GM12878 (cell line): ENCODE results near the gene ERVFRD-1. TPM values are rescaled to one million over a fixed set of nuclear protein-coding genes. Genes with fewer than 3 reads are reported as not detected.

Source experiments
- ATAC-seq: fragments of 200-7000 bp; cut with Tn5 transposase; 3 replicates; pipeline ENCODE4 v1.9.1; 2020; ENCODE audit warnings: mild to moderate bottlenecking, moderate library complexity
- BruUV-seq: library from RNA; stranded (reverse); fragments of 400-500 nt; replicated peaks from 2 replicates; lab custom pipeline; 2021; lab: Mats Ljungman, UMichigan
- CTCF ChIA-PET: fragments of 300-600 bp; sonication (Branson Sonifier 250); formaldehyde crosslinking; extraction: SDS; loops from one replicate; lab custom pipeline; 2021; ENCODE audit warnings: inconsistent platforms; lab: Yijun Ruan, JAX
- POLR2A ChIA-PET: fragments of 350-600 bp; formaldehyde crosslinking; extraction: SDS; loops from one replicate; lab custom pipeline; 2021; ENCODE audit warnings: inconsistent platforms; lab: Charles Lee
- RAD21 ChIA-PET: fragments of 300-600 bp; sonication (Branson Sonifier 250); formaldehyde crosslinking; loops from one replicate; lab custom pipeline; 2023; ENCODE audit warnings: antibody characterized with exemption; ENCODE audit not compliant: unreplicated experiment; lab: Charles Lee
- SMC1A ChIA-PET: fragments of 300-600 bp; sonication (Branson Sonifier 250); formaldehyde crosslinking; loops from one replicate; lab custom pipeline; 2023; ENCODE audit not compliant: unreplicated experiment, uncharacterized antibody; lab: Charles Lee
- DNase-seq: peaks from one replicate; pipeline ENCODE4 v3.0.0-alpha.2; 2011; ENCODE audit warnings: low read depth, low spot score
- FAIRE-seq: peaks from 3 replicates; lab custom pipeline; 2011; peaks lifted over from hg19 to GRCh38; lab: Jason Lieb, UNC
- H2AFZ ChIP-seq: 2 replicates; pipeline ENCODE4 v1.6.0; 2011; ENCODE audit warnings: low read depth, low read length, control low read depth; ENCODE audit not compliant: control insufficient read depth
- H3K27ac ChIP-seq: 2 replicates; pipeline ENCODE4 v1.5.1; 2011; ENCODE audit warnings: control low read depth; ENCODE audit not compliant: control insufficient read depth, insufficient read depth
- H3K27me3 ChIP-seq, 2 experiments: replicated peaks in 1 of 2; 2 replicates each; pipeline versions ENCODE4 v1.6.0 to v1.6.1; 2011; ENCODE audit warnings: low read length in 1 of 2; ENCODE audit not compliant: control insufficient read depth in 2 of 2, insufficient read depth in 2 of 2
- H3K36me3 ChIP-seq, 2 experiments: 2 replicates each; pipeline ENCODE4 v1.5.1; 2011; ENCODE audit warnings: low read length in 1 of 2; ENCODE audit not compliant: control insufficient read depth in 2 of 2, insufficient read depth in 2 of 2
- H3K4me1 ChIP-seq: 2 replicates; pipeline ENCODE4 v1.6.1; 2011; ENCODE audit warnings: mild to moderate bottlenecking, low read length, moderate library complexity, mixed read lengths; ENCODE audit not compliant: control insufficient read depth, insufficient read depth
- H3K4me2 ChIP-seq: 2 replicates; pipeline ENCODE4 v1.6.0; 2011; ENCODE audit warnings: control low read depth; ENCODE audit not compliant: control insufficient read depth, insufficient read depth
- H3K4me3 ChIP-seq: fragments of 200-600 bp; sonication (generic); 2 replicates; pipeline ENCODE4 v1.5.1; 2016
- H3K79me2 ChIP-seq: 2 replicates; pipeline ENCODE4 v1.6.0; 2011; ENCODE audit warnings: low read length; ENCODE audit not compliant: control insufficient read depth, insufficient read depth
- H3K9ac ChIP-seq: 2 replicates; pipeline ENCODE4 v1.8.0; 2011; ENCODE audit warnings: low read length, control low read depth, mixed read lengths; ENCODE audit not compliant: control insufficient read depth, insufficient read depth
- H3K9me3 ChIP-seq: replicated peaks from 3 replicates; pipeline ENCODE4 v1.5.1; 2011; ENCODE audit warnings: mild to moderate bottlenecking, low read length; ENCODE audit not compliant: control insufficient read depth, insufficient read depth
- H4K20me1 ChIP-seq: 2 replicates; pipeline ENCODE4 v1.6.0; 2011; ENCODE audit not compliant: control insufficient read depth, insufficient read depth
- ATF3 ChIP-seq: IDR thresholded peaks from 2 replicates; pipeline ENCODE4 v1.6.1; 2011; ENCODE audit warnings: low read depth, mild to moderate bottlenecking, low read length, moderate library complexity, borderline replicate concordance; ENCODE audit errors: extremely low read depth
- ATF7 ChIP-seq: fragments of 450-650 bp; IDR thresholded peaks from 2 replicates; pipeline ENCODE4 v1.6.1; 2016; ENCODE audit warnings: low read depth, mild to moderate bottlenecking
- BHLHE40 ChIP-seq, 2 experiments: fragments of 450-650 bp in 1 of 2; IDR thresholded peaks; 2 replicates each; pipeline ENCODE4 v1.6.1; 2011 to 2017; ENCODE audit warnings: low read depth in 2 of 2, borderline replicate concordance in 1 of 2, improper control_type of control experiment in 1 of 2, low read length in 1 of 2, mild to moderate bottlenecking in 1 of 2
- CHD2 ChIP-seq: IDR thresholded peaks from 2 replicates; pipeline ENCODE4 v1.6.1; 2011; ENCODE audit warnings: low read depth, low read length, improper control_type of control experiment, borderline replicate concordance
- KAT2A ChIP-seq: conservative IDR thresholded peaks from 2 replicates; pipeline ENCODE4 v1.6.1; 2011; ENCODE audit warnings: low read depth, low read length; ENCODE audit not compliant: control insufficient read depth
- NFYA ChIP-seq: IDR thresholded peaks from 2 replicates; pipeline ENCODE4 v1.6.1; 2011; ENCODE audit warnings: low read depth, mild to moderate bottlenecking, low read length, improper control_type of control experiment, borderline replicate concordance
- PBX3 ChIP-seq: IDR thresholded peaks from 2 replicates; pipeline ENCODE4 v1.6.1; 2011; ENCODE audit warnings: mild to moderate bottlenecking, low read depth, low read length, moderate library complexity; ENCODE audit not compliant: insufficient replicate concordance
- PML ChIP-seq: IDR thresholded peaks from 2 replicates; pipeline ENCODE4 v1.6.1; 2012; ENCODE audit warnings: low read length, inconsistent platforms
- RBBP5 ChIP-seq: fragments of 200-600 bp; sonication (generic); conservative IDR thresholded peaks from 2 replicates; pipeline ENCODE4 v1.6.1; 2016
- REST ChIP-seq: IDR thresholded peaks from 2 replicates; pipeline ENCODE4 v1.6.1; 2012; ENCODE audit warnings: mild to moderate bottlenecking, low read depth, low read length
- SRF ChIP-seq, 2 experiments: IDR thresholded peaks; 2 replicates each; pipeline ENCODE4 v1.6.1; 2011; ENCODE audit warnings: low read depth in 2 of 2, low read length in 2 of 2, mild to moderate bottlenecking in 1 of 2, moderate library complexity in 1 of 2
- TBL1XR1 ChIP-seq: IDR thresholded peaks from 2 replicates; pipeline ENCODE4 v1.6.1; 2012; ENCODE audit warnings: low read depth, low read length, improper control_type of control experiment
- YBX1 ChIP-seq: fragments of 450-650 bp; IDR thresholded peaks from 2 replicates; pipeline ENCODE4 v1.6.1; 2016; ENCODE audit warnings: antibody characterized with exemption
- ZBTB33 ChIP-seq: fragments of 450-650 bp; IDR thresholded peaks from 2 replicates; pipeline ENCODE4 v1.6.1; 2017; ENCODE audit warnings: mild to moderate bottlenecking
- ZNF207 ChIP-seq: fragments of 450-650 bp; IDR thresholded peaks from 2 replicates; pipeline ENCODE4 v1.6.1; 2014; ENCODE audit warnings: antibody characterized with exemption, mild to moderate bottlenecking, borderline replicate concordance
- WGBS: methylation state at CpG from one replicate; pipeline ENCODE4 v1.1.6; 2016; ENCODE audit warnings: low lambda C conversion rate; ENCODE audit not compliant: insufficient replicate concordance, insufficient coverage; ENCODE audit errors: missing lambda C conversion rate; 5-methylcytosine and 5-hydroxymethylcytosine counted together
- in situ Hi-C: fragments of 300-500 bp; cut with MboI; formaldehyde crosslinking; loops from 9 replicates; pipeline ENCODE4 v1.14.3; 2018; ENCODE audit warnings: mixed read lengths
- intact Hi-C: fragments of 100-400 bp; cut with micrococcal nuclease; formaldehyde crosslinking; loops from one replicate; pipeline ENCODE4 v1.14.2; 2022; ENCODE audit not compliant: unreplicated experiment
- polyA plus RNA-seq, 11 experiments: library from polyadenylated mRNA; depleted of rRNA in 4 of 11; unstranded in 6 of 11; stranded (reverse) in 5 of 11; fragments of >200 nt; fragmentation: Nextera tagmentation in 4 of 11; fragmentation: Illumina TruSeq in 1 of 11; extraction: Ambion mirVana in 4 of 11; extraction: Trizol in 1 of 11; gene quantifications; 1 replicate in 1 of 11; 2 replicates in 10 of 11; pipeline versions ENCODE4 v1.2.1 to v1.2.3, GENCODE V29; 2011 to 2016; ENCODE audit warnings: inconsistent platforms in 2 of 11, missing spikeins in 2 of 11, low read depth in 1 of 11
- total RNA-seq, 4 experiments: library from RNA; depleted of rRNA in 3 of 4; stranded (reverse); fragments of >200 nt in 3 of 4; fragmentation: Illumina TruSeq in 1 of 4; extraction: Trizol in 1 of 4; gene quantifications; 2 replicates each; pipeline versions ENCODE4 v1.2.1 to v1.2.3, GENCODE V29; 2013 to 2021

The ERVFRD-1 gene
- total and polyA plus RNA-seq, 10 of the 15 experiments (the other 5 are each of a cell fraction or from before 2014, with no cell fraction given), result 0.03 to 0.11 (median 0.07) TPM; not detected in 7

GRCh38 chr6:11121851-11122250, 10.3 kb upstream of the ERVFRD-1 start (continued):
- TF ChIP-seq ATF3 (no peak), REST (no peak), NFYA (no peak), ZNF207 (no peak), PML (no peak)

- CTCF ChIA-PET, result no interaction called here
- no peak overlapping the region for H3K27ac ChIP-seq
- H2AFZ ChIP-seq, result no peak overlapping the region
- no peak for DNase-seq
- intact Hi-C loops (no loop called here), in situ Hi-C loops (no loop called here)
- no peaks in the 10 kb centered on the region for H3K27me3 ChIP-seq
- no peaks in the 10 kb centered on the region for H4K20me1 ChIP-seq
- WGBS, result 88% methylated on average over 4 of the region's 4 CpGs
- H3K9ac ChIP-seq, result no peak overlapping the region
- peak; percentile 59 for FAIRE-seq
- H3K4me2 ChIP-seq, result no peak overlapping the region
- SMC1A ChIA-PET, result interaction anchor here (1.3 kb wide), 1 partner anchor 9 kb away, joined by 4 read pairs; no protein-coding TSS in a partner anchor
- RAD21 ChIA-PET, result interaction anchor here (0.7 kb wide), 1 partner anchor 123 kb away, joined by 3 read pairs; no protein-coding TSS in a partner anchor
- H3K36me3 ChIP-seq, result no peaks in the 10 kb centered on the region
- no TSS peak for BruUV-seq
- H3K4me3 ChIP-seq, result no peak overlapping the region
- no peak for TF ChIP-seq PBX3
- TF ChIP-seq CHD2, result no peak
- TF ChIP-seq KAT2A, result no peak
- TF ChIP-seq YBX1, result no peak
- no peak for TF ChIP-seq ATF7
- TF ChIP-seq RBBP5, result no peak
- TF ChIP-seq SRF (IDR thresholded peaks at IDR 0.05; ENCODE audit: low read depth in 2 of 2, low read length in 2 of 2), result no peak
- TF ChIP-seq BHLHE40 (IDR thresholded peaks at IDR 0.05; ENCODE audit: borderline replicate concordance in 1 of 2, low read depth in 2 of 2, low read length in 1 of 2), result no peak
- no peak for TF ChIP-seq ZBTB33
- TF ChIP-seq TBL1XR1, result no peak
- no peak for ATAC-seq
- H3K79me2 ChIP-seq, result peaks cover 12% of the 10 kb centered on the region
- H3K4me1 ChIP-seq, result no peaks in the 10 kb centered on the region
- POLR2A ChIA-PET, result no interaction called here
- no peaks in the 10 kb centered on the region for H3K9me3 ChIP-seq
These were observed 8.9 kb upstream of the ERVFRD-1 start for GRCh38 chr6:11120271-11121005.
